ENCODE data around the gene POT1. TPM values are rescaled to one million over a fixed set of nuclear protein-coding genes. Genes with fewer than 3 reads are reported as not detected.

The POT1 gene
- total and polyA plus RNA-seq, 2 experiments from 2014 or later = 12.0 to 40.4 TPM

GRCh38 chr7:124836173-124836572 lies 93.5 kb downstream of the POT1 start:
- no peaks in the 10 kb centered on the region for H3K27me3 ChIP-seq (ENCODE audit: insufficient read depth)
- ATAC-seq = no peak

More at GRCh38 chr7:124836173-124836572, 93.5 kb downstream of the POT1 start:
- H3K4me1 Mint-ChIP-seq = peaks cover 3% of the 10 kb centered on the region
- DNase-seq (ENCODE audit: low spot score) = no peak
- no peaks in the 10 kb centered on the region for H3K36me3 ChIP-seq (ENCODE audit: insufficient read depth)
- H4K20me1 ChIP-seq (replicated peaks; ENCODE audit: insufficient read depth) = no peaks in the 10 kb centered on the region
- peaks cover 19% of the 10 kb centered on the region; the same call in 1 of the 2 replicates for H3K4me1 ChIP-seq (ENCODE audit: insufficient read depth)
- H3K27me3 Mint-ChIP-seq (ENCODE audit: insufficient read depth, low read depth, poor library complexity) = peaks cover 1% of the 10 kb centered on the region
- H3K27ac ChIP-seq (ENCODE audit: low read depth) = no peak overlapping the region
- H3F3A ChIP-seq (replicated peaks; ENCODE audit: low read depth) = no peaks in the 10 kb centered on the region
- no peaks in the 10 kb centered on the region for H3K79me2 ChIP-seq (replicated peaks; ENCODE audit: insufficient read depth)
- H3K36me3 Mint-ChIP-seq (ENCODE audit: low read depth) = peaks cover 19% of the 10 kb centered on the region; the same call in 2 of the 3 replicates
- H3K9me3 Mint-ChIP-seq = no peaks in the 10 kb centered on the region
- H3K27ac Mint-ChIP-seq = no peak overlapping the region
- no peak overlapping the region for H3K4me3 ChIP-seq
- TF ChIP-seq EZH2phosphoT487 (IDR thresholded peaks at IDR 0.05; ENCODE audit: unreplicated experiment) (no peak), ETS1 (IDR thresholded peaks at IDR 0.05) (no peak), JUNB (IDR thresholded peaks at IDR 0.05; ENCODE audit: unreplicated experiment) (no peak), CTCF (conservative IDR thresholded peaks at IDR 0.05; ENCODE audit: low read depth in 2 of 2) (no peak), CREB1 (CRISPR knock-in tag; IDR thresholded peaks at IDR 0.05; ENCODE audit: low read depth) (no peak), REST (IDR thresholded peaks at IDR 0.05; ENCODE audit: unreplicated experiment) (no peak)
- no peaks in the 10 kb centered on the region for H3K9me2 ChIP-seq (ENCODE audit: insufficient read depth)
- H3K4me2 ChIP-seq = no peak overlapping the region
- H2AFZ ChIP-seq = no peak overlapping the region
- H3K4me3 Mint-ChIP-seq = no peak overlapping the region

Measured in GM23338 (cell line).